GM20000 (cell line): ENCODE measurements around the gene MRO.
"Not testable (repeated sequence)": the region's sequence is repeated elsewhere in the genome, so short reads cannot be mapped to it uniquely, and the experiment has no call there.

Source experiments
- DNase-seq: peaks from one replicate; pipeline ENCODE4 v3.0.0; 2012; ENCODE audit warnings: low spot score
- TF ChIP-seq, protein P1 (sequence below): IDR thresholded peaks from 2 replicates; pipeline ENCODE4 v1.5.1; 2012; ENCODE audit warnings: mild to moderate bottlenecking, control low read depth; ENCODE audit errors: extremely low read depth, missing control alignments

Gene MRO

GRCh38 chr18:50857694-50858093 lies 37.9 kb upstream of the MRO start:
- DNase-seq: no peak
- TF ChIP-seq, protein P1, sequence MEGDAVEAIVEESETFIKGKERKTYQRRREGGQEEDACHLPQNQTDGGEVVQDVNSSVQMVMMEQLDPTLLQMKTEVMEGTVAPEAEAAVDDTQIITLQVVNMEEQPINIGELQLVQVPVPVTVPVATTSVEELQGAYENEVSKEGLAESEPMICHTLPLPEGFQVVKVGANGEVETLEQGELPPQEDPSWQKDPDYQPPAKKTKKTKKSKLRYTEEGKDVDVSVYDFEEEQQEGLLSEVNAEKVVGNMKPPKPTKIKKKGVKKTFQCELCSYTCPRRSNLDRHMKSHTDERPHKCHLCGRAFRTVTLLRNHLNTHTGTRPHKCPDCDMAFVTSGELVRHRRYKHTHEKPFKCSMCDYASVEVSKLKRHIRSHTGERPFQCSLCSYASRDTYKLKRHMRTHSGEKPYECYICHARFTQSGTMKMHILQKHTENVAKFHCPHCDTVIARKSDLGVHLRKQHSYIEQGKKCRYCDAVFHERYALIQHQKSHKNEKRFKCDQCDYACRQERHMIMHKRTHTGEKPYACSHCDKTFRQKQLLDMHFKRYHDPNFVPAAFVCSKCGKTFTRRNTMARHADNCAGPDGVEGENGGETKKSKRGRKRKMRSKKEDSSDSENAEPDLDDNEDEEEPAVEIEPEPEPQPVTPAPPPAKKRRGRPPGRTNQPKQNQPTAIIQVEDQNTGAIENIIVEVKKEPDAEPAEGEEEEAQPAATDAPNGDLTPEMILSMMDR: no peak

DNA sequence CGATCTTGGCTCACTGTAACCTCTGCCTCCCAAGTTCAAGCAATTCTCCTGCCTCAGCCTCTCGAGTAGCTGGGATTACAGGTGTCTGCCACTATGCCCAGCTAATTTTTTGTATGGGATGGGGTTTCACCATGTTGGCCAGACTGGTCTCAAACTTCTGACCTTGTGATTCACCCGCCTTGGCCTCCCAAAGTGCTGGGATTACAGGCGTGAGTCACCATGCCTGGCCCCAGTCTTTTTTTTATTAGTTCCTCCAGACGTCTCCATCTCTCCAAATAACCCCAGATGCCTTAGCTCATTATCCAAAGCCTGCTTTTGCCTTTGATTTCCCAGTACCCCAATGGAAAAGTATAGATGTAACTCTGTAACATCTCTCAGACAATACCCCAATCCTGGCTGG lies 37.4 kb upstream of the MRO start:
- DNase-seq: not testable (repeated sequence)

GRCh38 chr18:50855976-50856757 lies 36.4 kb upstream of the MRO start:
- TF ChIP-seq, protein P1: no peak
- no peak for DNase-seq

- DNase-seq: no peak
- TF ChIP-seq, protein P1: no peak
Observed at GRCh38 chr18:50853863-50854271, 34.1 kb upstream of the MRO start.

- TF ChIP-seq, protein P1: no peak
- no peak for DNase-seq
Observed at GRCh38 chr18:50850307-50851065, 30.7 kb upstream of the MRO start.

- TF ChIP-seq, protein P1: no peak
- no peak for DNase-seq
Observed at GRCh38 chr18:50849419-50849821, 29.6 kb upstream of the MRO start.

- no peak for DNase-seq
- TF ChIP-seq, protein P1: no peak
Observed at GRCh38 chr18:50848991-50849390, 29.2 kb upstream of the MRO start.
